Glutamatergic neuron (in vitro differentiated cells): ENCODE results near the gene CUEDC1. TPM values are rescaled to one million over a fixed set of nuclear protein-coding genes. Genes with fewer than 3 reads are reported as not detected.
A peak's percentile ranks its signal among the peaks of the same experiment; 100 is the strongest.
"Not testable (repeated sequence)": the region's sequence is repeated elsewhere in the genome, so short reads cannot be mapped to it uniquely, and the experiment has no call there.

Source experiments
- DNase-seq: peaks from one replicate; pipeline ENCODE4 v3.0.0; 2022
- H3K27ac Mint-ChIP-seq: one replicate; pipeline ENCODE4 v1.8.0; 2020; ENCODE audit warnings: mild to moderate bottlenecking, mixed read lengths, inconsistent platforms; ENCODE audit not compliant: unreplicated experiment
- H3K27me3 Mint-ChIP-seq: one replicate; pipeline ENCODE4 v1.8.0; 2020; ENCODE audit warnings: mild to moderate bottlenecking, moderate library complexity, mixed read lengths, inconsistent platforms; ENCODE audit not compliant: unreplicated experiment
- H3K36me3 Mint-ChIP-seq: one replicate; pipeline ENCODE4 v1.8.0; 2020; ENCODE audit warnings: mild to moderate bottlenecking, mixed read lengths, inconsistent platforms; ENCODE audit not compliant: unreplicated experiment
- H3K4me1 Mint-ChIP-seq: one replicate; pipeline ENCODE4 v1.8.0; 2020; ENCODE audit warnings: mild to moderate bottlenecking, low read depth, mixed read lengths, inconsistent platforms; ENCODE audit not compliant: unreplicated experiment
- H3K4me3 Mint-ChIP-seq: one replicate; pipeline ENCODE4 v1.8.0; 2020; ENCODE audit warnings: mild to moderate bottlenecking, mixed read lengths, inconsistent platforms; ENCODE audit not compliant: unreplicated experiment
- H3K9me3 Mint-ChIP-seq: one replicate; pipeline ENCODE4 v1.8.0; 2020; ENCODE audit warnings: mild to moderate bottlenecking, moderate library complexity, mixed read lengths, inconsistent platforms; ENCODE audit not compliant: unreplicated experiment
- CTCF ChIP-seq: fragments of 200-600 bp; sonication (generic); IDR thresholded peaks from one replicate; pipeline ENCODE4 v1.5.0; 2021; ENCODE audit not compliant: partially characterized antibody, unreplicated experiment
- total RNA-seq: library from RNA; stranded (reverse); fragmentation: NEBNext Ultra II Directional; extraction: Animal tissue kit (Norgen Biotek cat#: 25700); gene quantifications from one replicate; pipeline ENCODE4 v1.2.1, GENCODE V29; 2021; ENCODE audit not compliant: unreplicated experiment

The CUEDC1 gene
- total RNA-seq, 1 donor from 2014 or later, result 22.9 TPM

DNA sequence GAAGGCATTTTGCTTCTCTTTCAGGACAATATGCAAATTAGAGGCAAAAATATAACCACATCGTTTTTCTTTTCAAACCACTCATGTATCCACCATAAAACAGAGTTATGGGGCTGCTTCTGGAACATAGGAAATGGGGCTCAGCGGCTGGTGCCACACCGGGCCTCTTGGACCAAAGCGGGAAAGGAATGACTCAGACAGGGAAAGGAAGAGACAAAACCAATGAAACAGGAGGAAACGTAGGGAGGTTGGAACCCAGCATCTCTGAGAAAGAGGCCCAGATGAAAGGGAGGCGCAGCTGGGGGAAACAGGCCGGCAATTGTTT is 28.5 kb downstream of the CUEDC1 start:
- H3K27me3 Mint-ChIP-seq, result peaks cover 3% of the 10 kb centered on the region

DNA sequence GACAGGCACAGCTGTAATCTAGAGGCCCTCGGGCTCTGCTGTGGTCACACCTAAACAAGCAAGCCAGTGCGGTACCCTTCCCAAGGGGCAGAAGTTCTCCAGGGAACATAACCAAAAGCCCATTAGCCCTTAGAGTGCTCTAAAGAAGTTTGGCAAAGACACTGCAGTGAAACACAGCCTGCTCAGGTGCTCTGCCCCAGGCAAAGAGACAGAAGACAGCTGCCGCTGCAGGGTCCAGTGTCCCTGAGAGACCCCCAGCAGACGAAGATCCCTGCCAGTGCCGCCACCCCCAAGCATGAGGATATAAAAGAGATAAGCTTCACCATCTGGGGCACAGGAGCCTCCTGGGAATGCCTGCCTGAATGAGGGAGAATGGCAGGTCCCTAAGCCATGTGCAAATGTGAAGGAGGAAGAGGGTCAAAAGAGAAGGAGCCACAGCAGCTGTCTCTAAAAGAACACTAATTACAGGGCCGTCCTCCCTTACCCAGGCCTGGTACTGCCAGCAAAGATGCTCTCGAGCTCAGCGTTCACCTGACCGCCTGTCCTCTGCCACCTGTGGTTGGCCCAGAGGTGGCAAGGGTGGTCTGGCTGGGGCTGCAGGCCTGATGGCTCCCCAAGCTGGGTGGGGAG is 29.7 kb downstream of the CUEDC1 start:
- H3K4me3 Mint-ChIP-seq, result peak overlapping the region; percentile 65
- peaks cover 2% of the 10 kb centered on the region for H3K27me3 Mint-ChIP-seq
- TF ChIP-seq CTCF, result no peak
- H3K36me3 Mint-ChIP-seq, result no peaks in the 10 kb centered on the region
- peak; percentile 51 for DNase-seq
- peaks cover 7% of the 10 kb centered on the region for H3K9me3 Mint-ChIP-seq
- H3K27ac Mint-ChIP-seq, result no peak overlapping the region
- H3K4me1 Mint-ChIP-seq, result peaks cover 26% of the 10 kb centered on the region

More for the DNA sequence above, 28.5 kb downstream of the CUEDC1 start:
- Mint-ChIP-seq H3K9me3 (peaks cover 8% of the 10 kb centered on the region), H3K4me1 (peaks cover 23% of the 10 kb centered on the region), H3K36me3 (no peaks in the 10 kb centered on the region), H3K4me3 (no peak overlapping the region), H3K27ac (no peak overlapping the region)
- TF ChIP-seq CTCF, result no peak
- no peak for DNase-seq

- DNase-seq, result no peak
- H3K4me3 Mint-ChIP-seq, result peak overlapping the region; percentile 65
- peaks cover 2% of the 10 kb centered on the region for H3K27me3 Mint-ChIP-seq
- no peak for TF ChIP-seq CTCF
- H3K9me3 Mint-ChIP-seq, result peaks cover 7% of the 10 kb centered on the region
- no peak overlapping the region for H3K27ac Mint-ChIP-seq
- H3K36me3 Mint-ChIP-seq, result no peaks in the 10 kb centered on the region
- H3K4me1 Mint-ChIP-seq, result peaks cover 24% of the 10 kb centered on the region
Measured at GRCh38 chr17:57924677-57925076, 30.5 kb downstream of the CUEDC1 start.

GRCh38 chr17:57923182-57923872 is 31.9 kb downstream of the CUEDC1 start:
- peaks cover 2% of the 10 kb centered on the region for H3K27me3 Mint-ChIP-seq
- H3K36me3 Mint-ChIP-seq, result no peaks in the 10 kb centered on the region
- peaks cover 24% of the 10 kb centered on the region for H3K4me1 Mint-ChIP-seq
- peaks cover 4% of the 10 kb centered on the region for H3K9me3 Mint-ChIP-seq
- no peak overlapping the region for H3K27ac Mint-ChIP-seq
- no peak overlapping the region for H3K4me3 Mint-ChIP-seq
- no peak for TF ChIP-seq CTCF
- no peak for DNase-seq

- DNase-seq, H3K9me3 Mint-ChIP-seq, H3K27me3 Mint-ChIP-seq, H3K36me3 Mint-ChIP-seq, H3K27ac Mint-ChIP-seq, H3K4me3 Mint-ChIP-seq: not testable (repeated sequence)
- H3K4me1 Mint-ChIP-seq, result peaks cover 25% of the 10 kb centered on the region
Measured at GRCh38 chr17:57922745-57923144, 32.5 kb downstream of the CUEDC1 start.
